T1000 (cell line): ENCODE measurements around the gene DOCK6.
A peak's percentile ranks its signal among the peaks of the same experiment; 100 is the strongest.

Experiments used
- DNase-seq: peaks from one replicate; lab custom pipeline; 2025; ENCODE audit warnings: mixed read lengths; lab: John Stamatoyannopoulos, UW

The DOCK6 gene

GRCh38 chr19:11261971-11262839, at the start of gene DOCK6:
DOCK6 (minus strand) TSS chr19:11262524; CDS start chr19:11262440, 84 bp downstream.
- no peak for DNase-seq

- DNase-seq = no peak
These were observed 44.0 kb upstream of the DOCK6 start for GRCh38 chr19:11306337-11306736.

- DNase-seq = no peak
These were observed 42.6 kb upstream of the DOCK6 start for GRCh38 chr19:11304936-11305335.

- DNase-seq = no peak
These were observed 38.4 kb upstream of the DOCK6 start for GRCh38 chr19:11300811-11301120.

- no peak for DNase-seq
These were observed 37.9 kb upstream of the DOCK6 start for GRCh38 chr19:11299946-11300810.

- no peak for DNase-seq
These were observed 33.9 kb upstream of the DOCK6 start for GRCh38 chr19:11296264-11296663.

GRCh38 chr19:11295665-11296245, 33.4 kb upstream of the DOCK6 start, which contains the start of gene TSPAN16:
TSPAN16 (plus strand) TSS chr19:11296160; CDS start chr19:11296298, 138 bp downstream.
- no peak for DNase-seq

GRCh38 chr19:11295180-11295579, 32.9 kb upstream of the DOCK6 start:
- DNase-seq = no peak

- DNase-seq = peak; percentile 91
These were observed 31.4 kb upstream of the DOCK6 start for GRCh38 chr19:11293433-11294389.

- no peak for DNase-seq
These were observed 29.7 kb upstream of the DOCK6 start for GRCh38 chr19:11291991-11292390.

GRCh38 chr19:11291415-11291814, 29.1 kb upstream of the DOCK6 start:
- DNase-seq = no peak

GRCh38 chr19:11290256-11290655, 27.9 kb upstream of the DOCK6 start:
- no peak for DNase-seq

- no peak for DNase-seq
These were observed 26.0 kb upstream of the DOCK6 start for GRCh38 chr19:11288349-11288748.

- DNase-seq = no peak
These were observed 24.1 kb upstream of the DOCK6 start for GRCh38 chr19:11286312-11286974.

GRCh38 chr19:11284515-11284914, 22.2 kb upstream of the DOCK6 start:
- DNase-seq = no peak

GRCh38 chr19:11281356-11282049, 19.2 kb upstream of the DOCK6 start:
- no peak for DNase-seq

GRCh38 chr19:11279505-11280236, 17.3 kb upstream of the DOCK6 start:
- DNase-seq = no peak

- DNase-seq = no peak
These were observed 16.3 kb upstream of the DOCK6 start for GRCh38 chr19:11278670-11279069.

GRCh38 chr19:11274533-11275086, 12.3 kb upstream of the DOCK6 start:
- DNase-seq = no peak
